GM10248 (cell line): ENCODE measurements around the gene CTNNBL1.

Source experiments
- CTCF ChIA-PET: fragments of 300-600 bp; sonication (Branson Sonifier 250); formaldehyde crosslinking; extraction: SDS; loops from one replicate; lab custom pipeline; 2021; ENCODE audit warnings: antibody characterized with exemption; lab: Yijun Ruan, JAX
- POLR2A ChIA-PET: fragments of 350-650 bp; sonication (Branson Sonifier 250); formaldehyde crosslinking; extraction: SDS; loops from one replicate; lab custom pipeline; 2020; ENCODE audit warnings: antibody characterized with exemption; lab: Yijun Ruan, JAX
- DNase-seq: peaks from one replicate; pipeline ENCODE4 v3.0.0; 2012; ENCODE audit errors: extremely low spot score
- TF ChIP-seq, protein P1 (sequence below): IDR thresholded peaks from 2 replicates; pipeline ENCODE4 v1.5.1; 2012; ENCODE audit warnings: mild to moderate bottlenecking, low read depth; ENCODE audit errors: extremely low read depth, missing control alignments, control extremely low read depth

Gene CTNNBL1

GRCh38 chr20:37759761-37760209 lies 66.0 kb downstream of the CTNNBL1 start:
- no peak for DNase-seq
- ChIA-PET POLR2A (no interaction called here), CTCF (no interaction called here)
- TF ChIP-seq, protein P1, sequence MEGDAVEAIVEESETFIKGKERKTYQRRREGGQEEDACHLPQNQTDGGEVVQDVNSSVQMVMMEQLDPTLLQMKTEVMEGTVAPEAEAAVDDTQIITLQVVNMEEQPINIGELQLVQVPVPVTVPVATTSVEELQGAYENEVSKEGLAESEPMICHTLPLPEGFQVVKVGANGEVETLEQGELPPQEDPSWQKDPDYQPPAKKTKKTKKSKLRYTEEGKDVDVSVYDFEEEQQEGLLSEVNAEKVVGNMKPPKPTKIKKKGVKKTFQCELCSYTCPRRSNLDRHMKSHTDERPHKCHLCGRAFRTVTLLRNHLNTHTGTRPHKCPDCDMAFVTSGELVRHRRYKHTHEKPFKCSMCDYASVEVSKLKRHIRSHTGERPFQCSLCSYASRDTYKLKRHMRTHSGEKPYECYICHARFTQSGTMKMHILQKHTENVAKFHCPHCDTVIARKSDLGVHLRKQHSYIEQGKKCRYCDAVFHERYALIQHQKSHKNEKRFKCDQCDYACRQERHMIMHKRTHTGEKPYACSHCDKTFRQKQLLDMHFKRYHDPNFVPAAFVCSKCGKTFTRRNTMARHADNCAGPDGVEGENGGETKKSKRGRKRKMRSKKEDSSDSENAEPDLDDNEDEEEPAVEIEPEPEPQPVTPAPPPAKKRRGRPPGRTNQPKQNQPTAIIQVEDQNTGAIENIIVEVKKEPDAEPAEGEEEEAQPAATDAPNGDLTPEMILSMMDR: no peak

- ChIA-PET CTCF (no interaction called here), POLR2A (no interaction called here)
- no peak for DNase-seq
- TF ChIP-seq, protein P1: no peak
These were observed 66.5 kb downstream of the CTNNBL1 start for GRCh38 chr20:37760322-37760721.

DNA sequence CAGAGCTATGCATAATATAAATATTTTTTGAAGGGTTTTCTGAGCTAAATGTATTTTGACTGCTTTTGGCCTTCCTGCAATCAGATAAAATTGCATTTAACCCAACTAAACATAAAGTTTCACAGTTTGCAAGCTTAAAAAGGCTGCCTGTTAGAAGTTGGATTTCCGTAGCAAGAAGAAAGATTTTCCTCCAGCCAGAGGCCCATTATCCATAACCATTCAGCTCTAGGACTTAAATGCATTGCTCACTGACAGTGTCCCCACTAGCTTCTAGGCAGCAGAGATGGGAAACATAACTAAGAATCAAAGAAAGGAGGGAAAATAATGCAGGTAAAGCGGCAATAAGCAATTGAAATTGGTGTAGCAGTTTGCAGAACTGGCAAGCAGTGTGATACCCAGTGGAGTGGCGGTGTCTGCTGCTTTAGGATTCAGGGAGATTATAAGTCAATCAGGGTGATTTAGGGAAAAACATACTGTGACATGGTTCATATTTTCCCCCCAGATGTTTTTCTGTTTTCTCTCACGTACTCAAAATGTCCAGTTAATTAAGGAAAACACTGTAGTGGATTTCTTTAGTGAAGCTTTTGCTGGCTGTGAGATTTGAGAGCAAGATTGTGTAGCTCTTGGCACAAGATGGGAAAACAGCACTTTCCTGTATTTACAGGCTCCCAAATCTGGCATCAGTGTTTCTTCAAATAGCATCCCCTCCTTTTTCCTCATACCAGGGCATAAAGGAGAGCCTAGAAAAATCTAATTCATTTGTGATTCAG lies 69.1 kb downstream of the CTNNBL1 start:
- POLR2A ChIA-PET: interaction anchor here (0.8 kb wide), 1 partner anchor 14 kb away, joined by 3 read pairs; no protein-coding TSS in a partner anchor
- CTCF ChIA-PET: interaction anchor here (1.1 to 1.5 kb wide), 4 partner anchors 10 to 33 kb away, joined by 3 read pairs; no protein-coding TSS in a partner anchor
- TF ChIP-seq, protein P1: no peak
- DNase-seq: no peak

GRCh38 chr20:37764333-37764935 lies 70.6 kb downstream of the CTNNBL1 start:
- no peak for DNase-seq
- TF ChIP-seq, protein P1: no peak
- ChIA-PET CTCF (interaction anchor here (1.0 to 1.6 kb wide), 3 partner anchors 9 to 13 kb away, joined by 3 to 4 read pairs (median 3); no protein-coding TSS in a partner anchor), POLR2A (no interaction called here)

DNA sequence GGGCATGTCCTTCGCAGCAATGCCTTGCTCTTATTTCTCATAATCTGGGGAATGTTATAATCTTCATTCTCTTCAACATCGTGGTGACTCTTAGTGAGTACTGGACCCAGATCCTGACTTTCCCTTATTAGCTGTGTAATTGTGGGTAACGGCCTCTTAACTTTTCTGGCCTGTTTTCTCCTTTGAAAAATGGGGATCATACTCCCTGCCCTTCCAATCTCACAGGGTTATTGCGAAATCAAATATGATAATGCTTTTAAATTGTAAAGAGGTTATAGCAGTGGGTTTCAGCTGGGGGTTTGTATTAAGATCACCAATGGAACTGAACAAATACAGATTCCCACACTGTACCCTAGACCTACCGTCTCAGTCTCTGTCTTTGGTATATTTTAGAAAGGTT lies 77.1 kb downstream of the CTNNBL1 start:
- POLR2A ChIA-PET: no interaction called here
- CTCF ChIA-PET: interaction anchor here (1.7 kb wide), 1 partner anchor 13 kb away, joined by 5 read pairs; no protein-coding TSS in a partner anchor
- no peak for DNase-seq
- TF ChIP-seq, protein P1: no peak

DNA sequence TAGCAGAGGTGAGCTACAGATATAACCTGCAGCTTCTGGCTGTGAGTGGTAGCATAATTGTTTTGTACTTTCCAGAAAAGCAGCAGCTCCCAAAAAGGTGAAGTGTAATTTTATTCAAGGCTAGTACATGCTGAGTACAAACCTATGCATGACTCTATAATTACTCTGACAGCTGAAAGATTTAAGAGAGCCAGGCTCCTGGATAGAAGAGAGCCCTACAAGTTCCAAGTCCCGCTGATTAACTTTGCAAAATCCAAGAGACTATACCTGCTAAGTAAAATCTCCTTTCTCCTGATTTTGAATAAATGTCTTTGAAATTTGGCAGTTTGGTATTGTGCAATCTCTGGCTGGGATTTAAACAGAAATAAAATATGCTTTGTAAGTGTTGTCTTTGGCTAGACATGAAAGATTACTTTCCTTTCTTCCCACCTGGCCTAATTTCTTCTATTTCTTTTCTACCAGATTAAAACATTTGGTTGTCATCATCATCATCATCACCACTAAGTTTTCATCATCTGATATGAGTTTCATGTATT lies 79.5 kb downstream of the CTNNBL1 start:
- no peak for DNase-seq
- TF ChIP-seq, protein P1: no peak
- ChIA-PET CTCF (interaction anchor here (1.2 to 1.4 kb wide), 5 partner anchors 12 to 235 kb away, joined by 3 to 4 read pairs (median 3); no protein-coding TSS in a partner anchor), POLR2A (no interaction called here)
